ENCODE measurements around the gene PNPLA6. TPM values are rescaled to one million over a fixed set of nuclear protein-coding genes. Genes with fewer than 3 reads are reported as not detected.

Gene PNPLA6
- total and polyA plus RNA-seq, 9 of the 15 experiments (the other 6 are each of a cell fraction or from before 2014, with no cell fraction given): 0.07 to 30.2 (median 8.3) TPM

- intact Hi-C loops (cut with micrococcal nuclease) (no loop called here), in situ Hi-C loops (cut with MboI) (no loop called here)
- H3K4me3 ChIP-seq: no peak overlapping the region
- no TSS peak for BruUV-seq (replicated peaks)
- H3K4me2 ChIP-seq (ENCODE audit: insufficient read depth, low read length): no peak overlapping the region
- peaks cover 0 to 14% of the 10 kb centered on the region in 2 experiments; a peak in 3 of 5 replicates for H3K4me1 ChIP-seq (replicated peaks in 1 of 2; ENCODE audit: control insufficient read depth in 2 of 2, insufficient read depth in 2 of 2, low read length in 2 of 2)
- DNase-seq (ENCODE audit: extremely low read depth in 1 of 4, low spot score in 3 of 4): no peak
- TF ChIP-seq WHSC1 (IDR thresholded peaks at IDR 0.05; ENCODE audit: low read length) (no peak), NR2C2 (CRISPR knock-in tag; IDR thresholded peaks at IDR 0.05) (no peak), NR2C2 (tag; IDR thresholded peaks at IDR 0.05) (no peak), ZNF79 (CRISPR knock-in tag; IDR thresholded peaks at IDR 0.05; ENCODE audit: low read depth) (no peak), ZNF668 (CRISPR knock-in tag; IDR thresholded peaks at IDR 0.05) (no peak), TCF3 (CRISPR knock-in tag; IDR thresholded peaks at IDR 0.05) (no peak), NCOA4 (IDR thresholded peaks at IDR 0.05; ENCODE audit: partially characterized antibody) (no peak), ZNF140 (CRISPR knock-in tag; IDR thresholded peaks at IDR 0.05) (no peak), ERF (CRISPR knock-in tag; IDR thresholded peaks at IDR 0.05) (no peak), TCF7L2 (IDR thresholded peaks at IDR 0.05; ENCODE audit: low read depth, low read length) (no peak), POLR3A (IDR thresholded peaks at IDR 0.05; ENCODE audit: borderline replicate concordance, extremely low read depth, insufficient read depth, insufficient read length) (no peak), NR4A1 (CRISPR knock-in tag; IDR thresholded peaks at IDR 0.05) (no peak), NR4A1 (tag; IDR thresholded peaks at IDR 0.05) (no peak), SNRNP70 (optimal IDR thresholded peaks at IDR 0.05; ENCODE audit: low read depth, low read length) (no peak), KLF1 (tag; IDR thresholded peaks at IDR 0.05) (no peak), ZKSCAN1 (IDR thresholded peaks at IDR 0.05; ENCODE audit: low read depth, low read length) (no peak)
- no peaks in the 10 kb centered on the region for H3K36me3 ChIP-seq (ENCODE audit: control insufficient read depth, insufficient read depth, low read length)
- WGBS (ENCODE audit: insufficient coverage, low coverage, missing lambda C conversion rate): 39% methylated on average over 9 of the region's 9 CpGs
- ATAC-seq: no peak
- CTCF ChIA-PET (ENCODE audit: low intra/inter-chr PET ratio): no interaction called here
- H4K20me1 ChIP-seq (replicated peaks; ENCODE audit: control insufficient read depth, insufficient read depth, low read length): 0 out of 2 replicates have a peak, but pooled peaks cover 5% of the 10 kb centered on the region
- FAIRE-seq: no peak
- H3K27ac ChIP-seq (ENCODE audit: extremely low read depth, low read depth, low read length): no peak overlapping the region
- H3K79me2 ChIP-seq (ENCODE audit: control insufficient read depth, insufficient read depth, low read length): no peaks in the 10 kb centered on the region
- H3K9ac ChIP-seq (ENCODE audit: insufficient read depth in 1 of 2, low read depth in 2 of 2, low read length in 2 of 2): no peak overlapping the region
- H3K27me3 ChIP-seq (ENCODE audit: control insufficient read depth in 2 of 2, insufficient read depth in 2 of 2, low read length in 2 of 2): peaks cover 21 to 42% of the 10 kb centered on the region in 2 experiments; a peak in 4 of 5 replicates
- POLR2A ChIA-PET: interaction anchor here (0.6 to 1.4 kb wide), 5 partner anchors 17 to 271 kb away, joined by 3 to 4 read pairs (median 3); no protein-coding TSS in a partner anchor
- 0 out of 2 replicates have a peak, but pooled peaks cover 1% of the 10 kb centered on the region for H3K9me3 ChIP-seq (replicated peaks; ENCODE audit: control insufficient read depth, insufficient read depth, low read depth, low read length)
- H2AFZ ChIP-seq (ENCODE audit: low read depth, low read length): no peak overlapping the region
- no peaks in the 10 kb centered on the region for H3K9me1 ChIP-seq (ENCODE audit: control insufficient read depth, insufficient read depth, low read length)
These were observed 62.2 kb downstream of the PNPLA6 start for GRCh38 chr19:7597689-7598088.
